ENCODE data around the gene C9.

Gene C9

DNA sequence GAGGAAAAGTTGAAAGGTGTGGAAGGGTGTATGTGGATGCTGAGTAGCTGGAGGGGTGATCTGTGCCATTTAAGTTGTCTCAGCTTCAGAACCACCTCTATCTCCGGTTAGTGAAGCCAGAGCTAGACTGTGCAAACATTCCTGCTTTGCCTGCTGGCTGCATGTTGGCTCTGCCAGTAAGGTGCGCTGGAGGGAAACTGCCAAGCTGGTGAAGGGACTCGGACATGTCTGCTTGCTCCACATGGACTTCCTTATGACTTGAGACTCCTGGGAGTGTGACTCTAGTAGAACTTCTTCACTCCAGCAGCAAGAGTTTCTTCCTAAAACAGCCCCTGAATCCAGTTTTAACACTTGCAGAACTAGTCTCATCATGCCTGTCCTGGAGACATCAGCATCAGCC is 32.5 kb upstream of the C9 start:
- no peaks in the 10 kb centered on the region for H3K79me1 ChIP-seq (ENCODE audit: low read length)
- DNase-seq: no peak
- WGBS (ENCODE audit: extremely low coverage, insufficient coverage, low lambda C conversion rate): no CpG with 5 or more reads among the region's 3 CpGs
- no peak overlapping the region for H3K18ac ChIP-seq (ENCODE audit: low read length)
- no peak overlapping the region for H3K4me2 ChIP-seq (ENCODE audit: low read length)
- H2BK5ac ChIP-seq (ENCODE audit: low read length): no peak overlapping the region
- no peak overlapping the region for H3K9ac ChIP-seq (ENCODE audit: low read length)
- no peak overlapping the region for H4K8ac ChIP-seq (ENCODE audit: low read depth, low read length)
- H3K79me2 ChIP-seq (ENCODE audit: control insufficient read depth, insufficient read depth, low read length): no peaks in the 10 kb centered on the region
- no peak overlapping the region for H3K27ac ChIP-seq (ENCODE audit: low read depth, low read length)
- H2BK15ac ChIP-seq (replicated peaks; ENCODE audit: low read depth): no peak overlapping the region
- H2BK120ac ChIP-seq (ENCODE audit: low read depth, low read length): no peak overlapping the region
- no peaks in the 10 kb centered on the region for H3K36me3 ChIP-seq (ENCODE audit: control insufficient read depth, insufficient read depth, low read length)
- H2AK5ac ChIP-seq (ENCODE audit: low read length): no peak overlapping the region
- H3K27me3 ChIP-seq (ENCODE audit: insufficient read depth, low read length, poor library complexity): no peaks in the 10 kb centered on the region
- peaks cover 2% of the 10 kb centered on the region for H3K4me1 ChIP-seq (ENCODE audit: control insufficient read depth, low read depth, low read length)
- H3K56ac ChIP-seq (ENCODE audit: low read length): no peak overlapping the region
- no peak overlapping the region for H3K23ac ChIP-seq (ENCODE audit: low read length)
- H4K5ac ChIP-seq (ENCODE audit: low read length): no peak overlapping the region
- no peak overlapping the region for H3K4ac ChIP-seq (ENCODE audit: low read depth, low read length)
- H3K4me3 ChIP-seq (ENCODE audit: low read length): no peak overlapping the region

DNA sequence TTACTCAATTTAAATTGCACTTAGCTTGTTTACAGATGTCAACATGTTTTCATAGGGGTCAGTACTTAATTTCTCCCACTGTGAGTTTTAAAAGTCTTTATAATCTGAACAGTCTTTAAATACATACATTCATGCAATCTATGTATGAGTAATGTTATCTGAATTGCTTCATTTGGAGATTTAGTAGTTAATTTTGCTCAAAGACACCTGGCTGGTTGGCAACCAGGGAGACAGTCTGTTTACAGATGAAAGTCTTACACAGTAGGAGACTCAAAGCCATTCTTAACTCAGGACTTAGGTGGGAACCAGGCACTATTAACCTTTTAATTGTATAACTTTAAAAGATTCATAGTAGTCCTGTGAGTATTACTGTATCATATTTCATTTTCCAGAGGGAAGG is 31.2 kb upstream of the C9 start:
- Histone ChIP-seq H3K18ac (ENCODE audit: low read length) (no peak overlapping the region), H3K36me3 (ENCODE audit: control insufficient read depth, insufficient read depth, low read length) (no peaks in the 10 kb centered on the region), H3K4me1 (ENCODE audit: control insufficient read depth, low read depth, low read length) (peaks cover 2% of the 10 kb centered on the region), H3K9ac (ENCODE audit: low read length) (no peak overlapping the region), H2AK5ac (ENCODE audit: low read length) (no peak overlapping the region), H3K56ac (ENCODE audit: low read length) (no peak overlapping the region), H4K5ac (ENCODE audit: low read length) (no peak overlapping the region), H3K4me2 (ENCODE audit: low read length) (no peak overlapping the region), H3K79me2 (ENCODE audit: control insufficient read depth, insufficient read depth, low read length) (no peaks in the 10 kb centered on the region), H2BK15ac (replicated peaks; ENCODE audit: low read depth) (no peak overlapping the region), H3K79me1 (ENCODE audit: low read length) (no peaks in the 10 kb centered on the region), H3K4me3 (ENCODE audit: low read length) (no peak overlapping the region), H3K4ac (ENCODE audit: low read depth, low read length) (no peak overlapping the region), H3K27ac (ENCODE audit: low read depth, low read length) (no peak overlapping the region), H4K8ac (ENCODE audit: low read depth, low read length) (no peak overlapping the region), H2BK5ac (ENCODE audit: low read length) (no peak overlapping the region), H3K27me3 (ENCODE audit: insufficient read depth, low read length, poor library complexity) (no peaks in the 10 kb centered on the region), H3K23ac (ENCODE audit: low read length) (no peak overlapping the region), H2BK120ac (ENCODE audit: low read depth, low read length) (no peak overlapping the region)
- no peak for DNase-seq

GRCh38 chr5:39394946-39395345 is 30.7 kb upstream of the C9 start:
- DNase-seq: no peak
- H3K56ac ChIP-seq (ENCODE audit: low read length): no peak overlapping the region
- no peak overlapping the region for H3K23ac ChIP-seq (ENCODE audit: low read length)
- H3K79me1 ChIP-seq (ENCODE audit: low read length): no peaks in the 10 kb centered on the region
- no peak overlapping the region for H2AK5ac ChIP-seq (ENCODE audit: low read length)
- no peaks in the 10 kb centered on the region for H3K79me2 ChIP-seq (ENCODE audit: control insufficient read depth, insufficient read depth, low read length)
- no peak overlapping the region for H3K4ac ChIP-seq (ENCODE audit: low read depth, low read length)
- H3K27ac ChIP-seq (ENCODE audit: low read depth, low read length): no peak overlapping the region
- H2BK15ac ChIP-seq (replicated peaks; ENCODE audit: low read depth): no peak overlapping the region
- no peak overlapping the region for H3K18ac ChIP-seq (ENCODE audit: low read length)
- no peak overlapping the region for H3K9ac ChIP-seq (ENCODE audit: low read length)
- H3K4me1 ChIP-seq (ENCODE audit: control insufficient read depth, low read depth, low read length): peaks cover 2% of the 10 kb centered on the region
- no peak overlapping the region for H3K4me3 ChIP-seq (ENCODE audit: low read length)
- no peaks in the 10 kb centered on the region for H3K36me3 ChIP-seq (ENCODE audit: control insufficient read depth, insufficient read depth, low read length)
- H2BK120ac ChIP-seq (ENCODE audit: low read depth, low read length): no peak overlapping the region
- H3K4me2 ChIP-seq (ENCODE audit: low read length): no peak overlapping the region
- H2BK5ac ChIP-seq (ENCODE audit: low read length): no peak overlapping the region
- H3K27me3 ChIP-seq (ENCODE audit: insufficient read depth, low read length, poor library complexity): no peaks in the 10 kb centered on the region
- H4K5ac ChIP-seq (ENCODE audit: low read length): no peak overlapping the region
- H4K8ac ChIP-seq (ENCODE audit: low read depth, low read length): no peak overlapping the region
- no CpG with 5 or more reads among the region's 3 CpGs for WGBS (ENCODE audit: extremely low coverage, insufficient coverage, low lambda C conversion rate)

DNA sequence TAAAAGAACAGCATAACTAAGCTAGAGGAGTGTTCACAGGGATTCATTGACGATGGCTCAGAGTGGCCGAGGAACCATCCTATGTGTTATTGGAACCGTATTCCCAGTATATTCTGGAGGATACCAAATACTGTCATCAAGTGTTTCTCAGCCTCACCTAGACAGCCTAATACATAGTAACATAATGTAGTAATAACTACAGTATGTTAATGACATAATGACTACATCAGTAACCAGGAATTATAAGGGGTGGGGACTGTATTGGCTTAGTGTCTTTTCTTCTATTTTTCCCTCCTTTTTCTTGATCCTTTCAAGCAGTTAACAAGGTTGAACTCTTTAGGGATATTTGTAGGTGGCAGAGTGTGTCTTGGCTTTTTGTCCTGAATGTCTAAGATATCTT is 26.6 kb upstream of the C9 start:
- H3K4me3 ChIP-seq (ENCODE audit: low read length): no peak overlapping the region
- no peaks in the 10 kb centered on the region for H3K79me2 ChIP-seq (ENCODE audit: control insufficient read depth, insufficient read depth, low read length)
- no peak overlapping the region for H3K56ac ChIP-seq (ENCODE audit: low read length)
- H3K9ac ChIP-seq (ENCODE audit: low read length): no peak overlapping the region
- no peaks in the 10 kb centered on the region for H3K36me3 ChIP-seq (ENCODE audit: control insufficient read depth, insufficient read depth, low read length)
- H3K4me2 ChIP-seq (ENCODE audit: low read length): no peak overlapping the region
- no peak overlapping the region for H4K5ac ChIP-seq (ENCODE audit: low read length)
- H2BK5ac ChIP-seq (ENCODE audit: low read length): no peak overlapping the region
- no peak overlapping the region for H3K18ac ChIP-seq (ENCODE audit: low read length)
- no peak overlapping the region for H2AK5ac ChIP-seq (ENCODE audit: low read length)
- no peaks in the 10 kb centered on the region for H3K79me1 ChIP-seq (ENCODE audit: low read length)
- no peak for DNase-seq
- H3K23ac ChIP-seq (ENCODE audit: low read length): no peak overlapping the region
- no peak overlapping the region for H2BK15ac ChIP-seq (replicated peaks; ENCODE audit: low read depth)
- H3K4me1 ChIP-seq (ENCODE audit: control insufficient read depth, low read depth, low read length): no peaks in the 10 kb centered on the region
- H3K27ac ChIP-seq (ENCODE audit: low read depth, low read length): no peak overlapping the region
- H2BK120ac ChIP-seq (ENCODE audit: low read depth, low read length): no peak overlapping the region
- H3K4ac ChIP-seq (ENCODE audit: low read depth, low read length): no peak overlapping the region
- WGBS (ENCODE audit: extremely low coverage, insufficient coverage, low lambda C conversion rate): no CpG with 5 or more reads among the region's 3 CpGs
- no peaks in the 10 kb centered on the region for H3K27me3 ChIP-seq (ENCODE audit: insufficient read depth, low read length, poor library complexity)
- no peak overlapping the region for H4K8ac ChIP-seq (ENCODE audit: low read depth, low read length)

DNA sequence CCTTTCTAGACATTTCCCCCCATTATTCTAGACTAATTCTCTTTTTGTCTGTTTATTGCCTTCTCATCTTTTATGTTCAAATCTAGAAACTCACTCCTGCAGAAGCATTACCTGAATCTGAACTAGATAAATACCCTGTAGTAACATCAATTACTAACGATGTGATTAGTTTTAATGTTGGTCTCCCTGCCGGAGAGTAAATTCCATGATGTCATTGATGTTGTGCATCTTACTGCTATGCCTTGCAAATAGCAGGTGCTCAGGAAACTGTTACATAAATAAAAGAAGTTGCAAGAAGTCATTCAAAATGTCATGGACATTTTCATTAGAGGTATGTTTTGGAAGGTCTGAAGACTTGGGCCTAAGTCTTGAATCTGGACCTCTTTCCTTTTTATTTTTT is 23.0 kb upstream of the C9 start:
- Histone ChIP-seq H2BK120ac (ENCODE audit: low read depth, low read length) (no peak overlapping the region), H3K4ac (ENCODE audit: low read depth, low read length) (no peak overlapping the region), H2BK5ac (ENCODE audit: low read length) (no peak overlapping the region), H3K9ac (ENCODE audit: low read length) (no peak overlapping the region), H3K4me2 (ENCODE audit: low read length) (no peak overlapping the region), H3K56ac (ENCODE audit: low read length) (no peak overlapping the region), H2AK5ac (ENCODE audit: low read length) (no peak overlapping the region), H4K8ac (ENCODE audit: low read depth, low read length) (no peak overlapping the region), H3K4me1 (ENCODE audit: control insufficient read depth, low read depth, low read length) (no peaks in the 10 kb centered on the region), H3K27ac (ENCODE audit: low read depth, low read length) (no peak overlapping the region), H3K4me3 (ENCODE audit: low read length) (no peak overlapping the region), H4K5ac (ENCODE audit: low read length) (no peak overlapping the region), H3K79me1 (ENCODE audit: low read length) (no peaks in the 10 kb centered on the region), H3K27me3 (ENCODE audit: insufficient read depth, low read length, poor library complexity) (no peaks in the 10 kb centered on the region), H2BK15ac (replicated peaks; ENCODE audit: low read depth) (no peak overlapping the region), H3K23ac (ENCODE audit: low read length) (no peak overlapping the region), H3K18ac (ENCODE audit: low read length) (no peak overlapping the region), H3K36me3 (ENCODE audit: control insufficient read depth, insufficient read depth, low read length) (no peaks in the 10 kb centered on the region), H3K79me2 (ENCODE audit: control insufficient read depth, insufficient read depth, low read length) (no peaks in the 10 kb centered on the region)
- no CpG with 5 or more reads among the region's 2 CpGs for WGBS (ENCODE audit: extremely low coverage, insufficient coverage, low lambda C conversion rate)
- DNase-seq: no peak

- no peak for DNase-seq
- H3K4me3 ChIP-seq (ENCODE audit: low read length): no peak overlapping the region
- no peak overlapping the region for H3K27ac ChIP-seq (ENCODE audit: low read depth, low read length)
- H3K23ac ChIP-seq (ENCODE audit: low read length): no peak overlapping the region
- H3K79me2 ChIP-seq (ENCODE audit: control insufficient read depth, insufficient read depth, low read length): no peaks in the 10 kb centered on the region
- H2BK120ac ChIP-seq (ENCODE audit: low read depth, low read length): no peak overlapping the region
- no peak overlapping the region for H2BK5ac ChIP-seq (ENCODE audit: low read length)
- no peak overlapping the region for H3K18ac ChIP-seq (ENCODE audit: low read length)
- H2BK15ac ChIP-seq (replicated peaks; ENCODE audit: low read depth): no peak overlapping the region
- no peaks in the 10 kb centered on the region for H3K79me1 ChIP-seq (ENCODE audit: low read length)
- no peak overlapping the region for H3K4me2 ChIP-seq (ENCODE audit: low read length)
- H3K4ac ChIP-seq (ENCODE audit: low read depth, low read length): no peak overlapping the region
- no peaks in the 10 kb centered on the region for H3K36me3 ChIP-seq (ENCODE audit: control insufficient read depth, insufficient read depth, low read length)
- WGBS (ENCODE audit: extremely low coverage, insufficient coverage, low lambda C conversion rate): no CpG with 5 or more reads among the region's 1 CpG
- no peak overlapping the region for H3K9ac ChIP-seq (ENCODE audit: low read length)
- no peak overlapping the region for H4K5ac ChIP-seq (ENCODE audit: low read length)
- H3K27me3 ChIP-seq (ENCODE audit: insufficient read depth, low read length, poor library complexity): no peaks in the 10 kb centered on the region
- no peak overlapping the region for H3K56ac ChIP-seq (ENCODE audit: low read length)
- no peaks in the 10 kb centered on the region for H3K4me1 ChIP-seq (ENCODE audit: control insufficient read depth, low read depth, low read length)
- H2AK5ac ChIP-seq (ENCODE audit: low read length): no peak overlapping the region
- H4K8ac ChIP-seq (ENCODE audit: low read depth, low read length): no peak overlapping the region
These were observed 20.0 kb upstream of the C9 start for GRCh38 chr5:39384271-39384670.

Measured in mesendoderm (in vitro differentiated cells).